GM08714 (cell line): ENCODE results near the gene MICAL3.
"Not testable (repeated sequence)": the region's sequence is repeated elsewhere in the genome, so short reads cannot be mapped to it uniquely, and the experiment has no call there.

ENCODE experiments used
- H3K4me3 ChIP-seq: fragments of 200-500 bp; sonication (Bioruptor generic); 2 replicates; pipeline ENCODE4 v1.5.1; 2014; ENCODE audit warnings: mild to moderate bottlenecking, low read length, inconsistent platforms
- ZNF274 ChIP-seq: IDR thresholded peaks from 2 replicates; pipeline ENCODE4 v1.6.1; 2012; ENCODE audit warnings: mild to moderate bottlenecking, low read depth, low read length

Gene MICAL3

DNA sequence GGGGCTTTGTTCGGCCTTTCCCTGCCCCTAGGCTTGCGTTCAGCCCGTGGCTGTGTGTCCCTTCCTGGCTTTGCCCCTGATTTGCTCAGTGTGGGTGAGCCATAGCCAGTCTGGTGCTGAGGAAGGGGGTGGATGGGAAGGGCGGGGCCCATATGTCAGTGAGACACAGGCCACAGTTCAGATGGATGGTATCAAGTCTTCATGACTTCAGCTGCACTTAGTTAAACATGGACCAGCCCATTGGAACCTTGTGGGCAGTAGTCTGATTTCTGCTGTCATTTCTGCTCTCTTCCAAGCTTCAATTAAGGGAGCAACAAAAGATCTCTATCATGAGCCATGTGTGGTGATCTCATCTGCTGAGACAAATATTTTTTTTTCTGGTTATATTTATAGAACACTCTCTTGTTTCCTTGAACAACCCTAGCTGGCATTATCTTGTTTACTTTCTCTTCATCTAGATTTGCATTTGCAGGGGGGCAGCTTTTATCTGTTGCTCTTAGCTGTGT, 31.9 kb upstream of the MICAL3 start:
- TF ChIP-seq ZNF274: no peak
- H3K4me3 ChIP-seq: no peak overlapping the region

DNA sequence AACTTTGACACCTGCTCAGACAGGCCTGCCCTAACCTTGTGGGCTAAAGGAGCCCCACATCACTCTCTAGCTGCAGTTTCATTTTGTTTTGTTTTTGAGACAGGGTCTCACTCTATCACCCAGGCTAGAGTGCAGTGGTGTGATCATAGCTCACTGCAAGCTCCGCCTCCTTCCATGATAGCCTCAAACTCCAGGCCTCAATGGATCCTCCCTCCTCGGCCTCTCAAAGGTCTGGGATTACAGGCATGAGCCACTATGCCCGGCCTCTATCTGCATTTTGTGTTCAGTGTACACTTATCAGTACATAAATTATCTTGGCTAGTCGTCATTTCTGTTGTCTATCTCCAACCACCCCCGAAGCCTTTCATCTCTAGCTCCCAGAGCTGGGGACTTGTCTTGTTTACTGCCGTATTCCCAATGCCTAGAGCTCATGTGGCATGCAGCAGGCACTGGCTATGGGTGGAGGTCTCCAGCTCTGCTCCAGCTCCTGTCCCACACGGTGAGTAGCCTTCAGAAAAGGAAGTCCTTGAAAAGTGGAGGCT, 31.3 kb upstream of the MICAL3 start:
- H3K4me3 ChIP-seq: no peak overlapping the region
- no peak for TF ChIP-seq ZNF274

DNA sequence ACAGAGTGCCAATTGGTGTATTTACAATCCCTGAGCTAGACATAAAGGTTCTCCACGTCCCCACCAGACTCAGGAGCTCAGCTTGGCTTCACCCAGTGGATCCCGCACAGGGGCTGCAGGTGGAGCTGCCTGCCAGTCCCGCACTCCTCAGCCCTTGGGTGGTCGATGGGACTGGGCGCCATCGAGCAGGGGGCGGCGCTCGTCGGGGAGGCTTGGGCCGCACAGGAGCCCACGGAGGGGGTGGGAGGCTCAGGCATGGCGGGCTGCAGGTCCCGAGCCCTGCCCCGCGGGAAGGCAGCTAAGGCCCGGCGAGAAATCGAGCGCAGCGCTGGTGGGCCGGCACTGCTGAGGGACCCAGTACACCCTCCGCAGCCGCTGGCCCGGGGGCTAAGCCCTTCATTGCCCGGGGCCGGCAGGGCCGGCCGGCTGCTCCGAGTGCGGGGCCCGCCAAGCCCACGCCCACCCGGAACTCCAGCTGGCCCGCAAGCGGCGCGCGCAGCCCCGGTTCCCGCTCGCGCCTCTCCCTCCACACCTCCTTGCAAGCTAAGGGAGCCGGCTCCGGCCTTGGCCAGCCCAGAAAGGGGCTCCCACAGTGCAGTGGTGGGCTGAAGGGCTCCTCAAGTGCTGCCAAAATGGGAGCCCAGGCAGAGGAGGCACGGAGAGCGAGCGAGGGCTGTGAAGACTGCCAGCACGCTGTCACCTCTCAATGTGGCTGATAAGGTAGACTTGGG, 29.0 kb upstream of the MICAL3 start:
- not testable (repeated sequence) for H3K4me3 ChIP-seq

DNA sequence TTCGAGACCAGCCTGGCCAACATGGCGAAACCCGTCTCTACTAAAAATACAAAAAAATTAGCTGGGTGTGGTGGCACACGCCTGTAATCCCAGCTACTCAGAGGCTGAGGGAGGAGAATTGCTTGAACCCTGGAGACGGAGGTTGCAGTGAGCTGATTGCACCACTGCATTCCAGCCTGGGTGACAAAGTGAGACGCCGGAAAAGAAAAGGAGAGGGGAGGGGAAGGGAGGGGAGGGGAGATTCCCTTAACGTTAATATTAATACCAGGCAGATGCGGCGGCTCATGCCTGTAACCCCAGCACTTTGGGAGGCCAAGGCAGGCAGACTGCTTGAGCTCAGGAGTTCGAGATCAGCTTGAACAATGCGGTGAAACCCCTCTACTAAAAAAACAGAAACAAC, 26.8 kb upstream of the MICAL3 start:
- not testable (repeated sequence) for H3K4me3 ChIP-seq

DNA sequence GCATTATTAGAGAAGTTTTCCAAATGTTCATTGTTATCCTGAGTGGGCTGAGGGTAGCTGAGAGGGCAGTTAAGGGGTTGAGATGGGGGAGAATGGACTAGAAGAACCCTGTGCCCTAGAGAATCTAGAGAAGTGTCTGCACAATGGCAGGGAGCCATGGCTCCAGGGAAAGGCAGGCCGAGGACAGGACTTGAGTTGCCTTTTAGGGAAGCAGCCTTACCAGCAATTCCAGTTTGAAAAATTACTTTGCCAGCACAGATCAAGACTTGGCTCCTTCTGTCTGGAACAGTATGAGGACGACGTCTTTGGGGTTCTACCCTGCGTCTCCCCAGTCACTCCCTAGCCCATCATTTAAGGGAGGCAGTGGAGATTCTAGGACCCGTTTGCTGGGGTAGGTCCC, 25.7 kb upstream of the MICAL3 start:
- no peak overlapping the region for H3K4me3 ChIP-seq
- no peak for TF ChIP-seq ZNF274

DNA sequence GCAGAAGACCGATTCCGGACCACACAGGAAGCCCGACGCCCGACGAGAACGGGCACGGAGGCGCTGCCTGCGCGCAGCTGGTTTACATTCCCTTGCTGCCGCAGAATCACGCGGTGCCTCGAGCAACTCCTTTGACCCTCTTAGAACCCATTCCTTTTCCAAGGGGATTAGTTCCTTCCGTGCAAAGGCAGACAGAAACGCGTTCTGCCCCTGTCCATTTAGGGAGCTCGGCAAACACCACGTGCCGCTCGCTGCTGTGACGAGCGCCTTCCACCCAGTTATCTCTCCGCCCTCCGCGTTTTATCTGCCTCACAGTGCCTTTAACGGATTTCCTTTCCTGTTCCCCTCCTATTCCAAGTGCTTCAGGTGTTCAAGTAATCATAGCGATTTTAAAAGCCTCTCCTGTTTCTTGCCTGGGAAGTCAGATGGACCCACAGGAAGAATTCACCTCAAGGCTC, 24.1 kb upstream of the MICAL3 start:
- no peak overlapping the region for H3K4me3 ChIP-seq
- no peak for TF ChIP-seq ZNF274

DNA sequence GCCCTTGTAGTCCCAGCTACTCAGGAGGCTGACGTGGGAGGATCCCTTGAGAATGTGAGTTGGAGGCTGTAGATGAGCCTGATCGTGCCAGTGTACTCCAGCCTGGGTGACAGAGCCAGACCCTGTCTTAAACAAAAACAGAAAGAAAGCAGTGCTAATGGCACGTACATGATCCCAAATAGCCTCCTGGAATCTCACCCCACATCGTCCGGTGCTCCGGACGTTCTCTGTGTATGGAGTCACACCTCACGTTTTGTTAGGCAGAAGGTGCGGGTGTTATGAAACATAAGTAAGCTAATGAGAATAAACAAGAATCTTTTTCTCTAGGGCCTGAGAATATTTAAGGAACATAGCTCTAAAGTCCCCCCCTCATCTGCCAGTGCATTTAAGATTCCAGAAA, 23.7 kb upstream of the MICAL3 start:
- TF ChIP-seq ZNF274: no peak
- H3K4me3 ChIP-seq: no peak overlapping the region

DNA sequence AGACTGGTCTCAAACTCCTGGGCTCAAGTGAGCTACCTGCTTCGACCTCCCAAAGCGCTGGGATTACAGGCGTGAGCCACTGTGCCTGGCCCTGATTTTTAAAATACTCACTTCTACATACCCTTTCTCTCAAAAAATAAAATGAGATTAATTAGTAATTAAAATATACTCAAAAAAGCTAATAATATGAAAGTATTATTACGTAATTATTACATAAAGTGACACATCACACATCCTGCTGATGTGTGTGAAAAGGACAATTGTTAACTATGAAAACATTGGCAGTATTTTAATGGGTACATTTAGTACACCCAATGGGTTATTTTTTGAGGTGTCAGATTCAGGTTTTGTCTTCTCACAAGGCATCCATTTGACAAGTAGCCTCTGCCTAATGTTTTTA, 21.4 kb upstream of the MICAL3 start:
- TF ChIP-seq ZNF274: no peak
- no peak overlapping the region for H3K4me3 ChIP-seq

DNA sequence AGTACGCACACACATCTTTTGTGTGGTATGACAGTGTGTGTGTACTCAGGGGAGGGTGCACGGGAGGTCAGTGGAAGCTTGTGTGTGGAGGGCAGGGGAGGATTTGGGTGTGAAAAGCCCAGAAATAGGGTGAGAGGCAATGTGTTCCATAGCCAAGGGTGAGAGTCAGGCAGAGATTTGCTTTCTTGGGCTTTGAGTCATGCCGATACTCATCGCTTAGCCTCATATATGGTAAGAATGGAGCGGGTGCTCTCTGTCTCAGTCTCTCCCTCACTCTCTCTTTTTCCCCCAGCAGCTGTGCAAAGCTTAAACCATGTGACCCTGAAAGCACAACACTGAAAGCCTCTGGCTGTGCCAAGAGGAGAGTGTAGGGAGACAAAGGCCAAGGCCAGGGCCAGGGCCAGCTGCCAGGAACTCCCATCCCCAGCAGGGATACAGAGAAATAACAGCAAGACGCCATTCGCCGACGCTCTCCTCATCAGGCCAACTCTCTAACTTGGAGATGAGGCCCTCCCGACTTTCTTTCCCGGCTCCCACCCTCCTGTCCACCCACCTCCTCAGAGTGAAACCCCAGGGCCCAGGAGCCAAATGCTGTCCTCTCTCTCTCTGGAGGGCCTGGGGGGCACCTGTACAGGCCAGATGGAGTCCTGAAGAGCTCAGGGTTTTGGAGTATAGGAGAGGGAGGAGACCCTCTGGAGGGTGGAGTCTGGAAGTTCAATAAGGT, 20.3 kb upstream of the MICAL3 start:
- H3K4me3 ChIP-seq: no peak overlapping the region
- no peak for TF ChIP-seq ZNF274

DNA sequence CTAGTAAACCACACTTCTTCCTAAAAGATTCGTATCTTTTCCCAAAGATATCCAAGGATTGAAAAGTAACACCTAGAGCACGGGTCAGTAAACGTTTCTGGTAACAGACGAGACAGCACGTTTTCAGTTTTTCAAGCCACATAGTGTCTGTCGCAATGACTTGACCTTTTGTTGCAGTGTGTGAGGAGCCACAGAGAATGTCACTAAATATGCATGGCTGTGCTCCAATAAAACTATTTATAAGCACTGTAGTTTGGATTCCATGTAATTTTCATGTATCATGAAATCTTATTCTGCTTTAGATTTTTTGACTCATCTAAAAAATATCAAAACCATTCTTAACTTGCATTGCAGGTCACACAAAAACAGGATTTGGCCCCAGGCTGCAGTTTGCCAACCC, 18.3 kb upstream of the MICAL3 start:
- H3K4me3 ChIP-seq: no peak overlapping the region
- no peak for TF ChIP-seq ZNF274

DNA sequence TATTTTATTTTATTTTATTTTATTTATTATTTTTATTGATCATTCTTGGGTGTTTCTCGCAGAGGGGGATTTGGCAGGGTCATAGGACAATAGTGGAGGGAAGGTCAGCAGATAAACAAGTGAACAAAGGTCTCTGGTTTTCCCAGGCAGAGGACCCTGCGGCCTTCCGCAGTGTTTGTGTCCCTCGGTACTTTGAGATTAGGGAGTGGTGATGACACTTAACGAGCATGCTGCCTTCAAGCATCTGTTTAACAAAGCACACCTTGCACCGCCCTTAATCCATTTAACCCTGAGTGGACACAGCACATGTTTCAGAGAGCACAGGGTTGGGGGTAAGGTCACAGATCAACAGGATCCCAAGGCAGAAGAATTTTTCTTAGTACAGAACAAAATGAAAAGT, 16.5 kb upstream of the MICAL3 start:
- not testable (repeated sequence) for H3K4me3 ChIP-seq

DNA sequence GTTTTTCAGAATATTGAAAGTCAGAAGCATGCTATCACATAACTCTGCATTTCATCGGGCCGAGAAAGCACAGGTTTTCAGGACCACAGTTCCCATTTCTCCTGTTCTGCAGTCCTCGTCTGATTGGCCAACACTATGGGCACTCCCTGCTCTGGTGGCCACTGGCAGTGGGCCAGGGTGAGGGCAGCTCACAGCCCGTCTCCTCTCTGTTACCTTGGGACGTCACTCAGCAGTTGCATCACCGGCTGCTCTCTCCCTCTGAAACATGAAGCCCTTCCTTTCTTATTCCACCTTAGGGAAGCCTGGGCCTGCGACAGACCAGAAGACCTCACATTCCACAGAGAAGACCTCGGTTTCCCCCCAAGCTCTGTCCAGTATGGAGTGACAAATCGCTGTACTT, 11.4 kb upstream of the MICAL3 start:
- TF ChIP-seq ZNF274: no peak
- H3K4me3 ChIP-seq: no peak overlapping the region

DNA sequence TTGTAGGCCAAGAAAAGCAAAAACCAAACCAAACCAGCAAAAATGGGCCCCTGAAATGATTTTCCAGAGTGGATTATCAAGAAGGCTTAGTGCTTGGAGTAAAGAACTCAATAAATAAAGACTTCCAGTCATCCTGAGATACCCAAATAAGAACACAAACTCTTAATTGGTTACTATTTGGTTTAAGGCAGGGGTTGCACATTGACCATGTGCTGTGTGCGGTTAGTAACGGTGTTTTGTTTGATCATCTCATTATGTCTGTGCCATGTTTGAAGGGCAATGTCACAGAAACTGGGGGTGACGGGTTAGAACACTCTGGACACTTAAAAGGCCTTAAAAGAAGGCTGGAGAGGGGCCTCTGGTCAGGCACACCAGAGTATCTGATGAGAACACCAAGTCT, 9.7 kb upstream of the MICAL3 start:
- TF ChIP-seq ZNF274: no peak
- no peak overlapping the region for H3K4me3 ChIP-seq

DNA sequence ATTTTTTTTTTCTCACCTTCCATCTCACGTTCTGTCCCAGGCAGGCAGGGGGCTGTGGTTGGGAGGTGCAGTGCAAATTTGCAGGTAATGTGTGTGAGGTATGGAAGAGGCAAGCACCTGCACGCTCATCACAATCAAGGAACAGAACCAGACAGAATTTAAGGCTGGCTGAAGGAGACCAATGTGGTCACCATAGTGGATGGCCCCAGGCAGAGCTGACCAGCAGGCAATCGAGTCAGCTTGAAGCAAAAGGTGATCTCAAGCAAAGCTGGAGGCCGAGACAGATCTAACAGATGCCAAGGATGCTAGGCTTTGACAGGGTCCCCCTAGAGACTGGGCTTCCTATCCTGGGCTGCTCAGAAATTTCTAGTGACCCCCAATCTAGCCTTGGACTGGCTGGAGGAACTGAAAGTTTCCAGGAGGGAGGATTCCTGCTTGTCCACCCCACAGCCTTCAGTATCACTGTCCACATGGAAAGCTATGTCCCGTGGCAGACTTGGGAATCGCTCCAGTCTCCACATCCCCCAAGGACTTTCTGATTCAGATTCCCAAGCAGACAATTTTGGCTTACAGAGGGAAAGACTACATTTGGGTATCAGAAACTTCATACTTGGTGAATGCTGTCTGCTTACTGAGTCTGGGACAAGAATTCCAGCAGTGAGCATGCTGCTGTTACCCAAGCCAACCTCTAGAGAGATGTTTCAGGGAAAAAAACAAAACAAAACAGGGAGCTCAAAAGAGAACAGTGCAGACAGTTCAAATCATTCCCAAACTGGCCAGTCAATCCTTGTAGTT, 9.0 kb upstream of the MICAL3 start:
- TF ChIP-seq ZNF274: no peak
- no peak overlapping the region for H3K4me3 ChIP-seq
